ENCODE measurements around the gene MSANTD2.

GRCh38 chr11:124800226-124800929 is at the start of gene MSANTD2:
- no peak for TF ChIP-seq CTCF (IDR thresholded peaks at IDR 0.05; ENCODE audit: insufficient read depth, low read length)
- peak; percentile 49; the same call in 1 of the 2 replicates for TF ChIP-seq POLR2AphosphoS5 (IDR thresholded peaks at IDR 0.05; ENCODE audit: low read depth)
- TF ChIP-seq GABPA (IDR thresholded peaks at IDR 0.05; ENCODE audit: low read depth), result peak; percentile 81
- TF ChIP-seq SPI1 (IDR thresholded peaks at IDR 0.05; ENCODE audit: borderline replicate concordance, low read depth), result peak; percentile 71; the same call in 1 of the 2 replicates
- no peak for TF ChIP-seq REST (IDR thresholded peaks at IDR 0.05; ENCODE audit: insufficient replicate concordance, low read depth)
